GM12878 (cell line): ENCODE data around the gene ANAPC4. TPM values are rescaled to one million over a fixed set of nuclear protein-coding genes. Genes with fewer than 3 reads are reported as not detected.
A peak's percentile ranks its signal among the peaks of the same experiment; 100 is the strongest.

Experiments
- ATAC-seq: fragments of 200-7000 bp; cut with Tn5 transposase; 3 replicates; pipeline ENCODE4 v1.9.1; 2020; ENCODE audit warnings: mild to moderate bottlenecking, moderate library complexity
- BruUV-seq: library from RNA; stranded (reverse); fragments of 400-500 nt; replicated peaks from 2 replicates; lab custom pipeline; 2021; lab: Mats Ljungman, UMichigan
- CTCF ChIA-PET: fragments of 300-600 bp; sonication (Branson Sonifier 250); formaldehyde crosslinking; extraction: SDS; loops from one replicate; lab custom pipeline; 2021; ENCODE audit warnings: inconsistent platforms; lab: Yijun Ruan, JAX
- POLR2A ChIA-PET: fragments of 350-600 bp; formaldehyde crosslinking; extraction: SDS; loops from one replicate; lab custom pipeline; 2021; ENCODE audit warnings: inconsistent platforms; lab: Charles Lee
- RAD21 ChIA-PET: fragments of 300-600 bp; sonication (Branson Sonifier 250); formaldehyde crosslinking; loops from one replicate; lab custom pipeline; 2023; ENCODE audit warnings: antibody characterized with exemption; ENCODE audit not compliant: unreplicated experiment; lab: Charles Lee
- SMC1A ChIA-PET: fragments of 300-600 bp; sonication (Branson Sonifier 250); formaldehyde crosslinking; loops from one replicate; lab custom pipeline; 2023; ENCODE audit not compliant: unreplicated experiment, uncharacterized antibody; lab: Charles Lee
- DNase-seq: peaks from one replicate; pipeline ENCODE4 v3.0.0-alpha.2; 2011; ENCODE audit warnings: low read depth, low spot score
- FAIRE-seq: peaks from 3 replicates; lab custom pipeline; 2011; peaks lifted over from hg19 to GRCh38; lab: Jason Lieb, UNC
- H2AFZ ChIP-seq: 2 replicates; pipeline ENCODE4 v1.6.0; 2011; ENCODE audit warnings: low read depth, low read length, control low read depth; ENCODE audit not compliant: control insufficient read depth
- H3K27ac ChIP-seq: 2 replicates; pipeline ENCODE4 v1.5.1; 2011; ENCODE audit warnings: control low read depth; ENCODE audit not compliant: control insufficient read depth, insufficient read depth
- H3K27me3 ChIP-seq, 2 experiments: replicated peaks in 1 of 2; 2 replicates each; pipeline versions ENCODE4 v1.6.0 to v1.6.1; 2011; ENCODE audit warnings: low read length in 1 of 2; ENCODE audit not compliant: control insufficient read depth in 2 of 2, insufficient read depth in 2 of 2
- H3K36me3 ChIP-seq, 2 experiments: 2 replicates each; pipeline ENCODE4 v1.5.1; 2011; ENCODE audit warnings: low read length in 1 of 2; ENCODE audit not compliant: control insufficient read depth in 2 of 2, insufficient read depth in 2 of 2
- H3K4me1 ChIP-seq: 2 replicates; pipeline ENCODE4 v1.6.1; 2011; ENCODE audit warnings: mild to moderate bottlenecking, low read length, moderate library complexity, mixed read lengths; ENCODE audit not compliant: control insufficient read depth, insufficient read depth
- H3K4me2 ChIP-seq: 2 replicates; pipeline ENCODE4 v1.6.0; 2011; ENCODE audit warnings: control low read depth; ENCODE audit not compliant: control insufficient read depth, insufficient read depth
- H3K4me3 ChIP-seq: fragments of 200-600 bp; sonication (generic); 2 replicates; pipeline ENCODE4 v1.5.1; 2016
- H3K79me2 ChIP-seq: 2 replicates; pipeline ENCODE4 v1.6.0; 2011; ENCODE audit warnings: low read length; ENCODE audit not compliant: control insufficient read depth, insufficient read depth
- H3K9ac ChIP-seq: 2 replicates; pipeline ENCODE4 v1.8.0; 2011; ENCODE audit warnings: low read length, control low read depth, mixed read lengths; ENCODE audit not compliant: control insufficient read depth, insufficient read depth
- H3K9me3 ChIP-seq: replicated peaks from 3 replicates; pipeline ENCODE4 v1.5.1; 2011; ENCODE audit warnings: mild to moderate bottlenecking, low read length; ENCODE audit not compliant: control insufficient read depth, insufficient read depth
- H4K20me1 ChIP-seq: 2 replicates; pipeline ENCODE4 v1.6.0; 2011; ENCODE audit not compliant: control insufficient read depth, insufficient read depth
- ATF7 ChIP-seq: fragments of 450-650 bp; IDR thresholded peaks from 2 replicates; pipeline ENCODE4 v1.6.1; 2016; ENCODE audit warnings: low read depth, mild to moderate bottlenecking
- BRCA1 ChIP-seq: IDR thresholded peaks from 2 replicates; pipeline ENCODE4 v1.6.1; 2011; ENCODE audit warnings: low read depth, low read length, improper control_type of control experiment
- HCFC1 ChIP-seq: fragments of 150-350 bp; IDR thresholded peaks from 2 replicates; pipeline ENCODE4 v1.6.1; 2014; ENCODE audit warnings: low read length
- MLLT1 ChIP-seq: fragments of 450-650 bp; IDR thresholded peaks from 2 replicates; pipeline ENCODE4 v1.6.1; 2016; ENCODE audit warnings: mild to moderate bottlenecking
- NFXL1 ChIP-seq: fragments of 450-650 bp; IDR thresholded peaks from 2 replicates; pipeline ENCODE4 v1.6.1; 2017; ENCODE audit warnings: antibody characterized with exemption, mild to moderate bottlenecking, borderline replicate concordance
- TBL1XR1 ChIP-seq: IDR thresholded peaks from 2 replicates; pipeline ENCODE4 v1.6.1; 2012; ENCODE audit warnings: low read depth, low read length, improper control_type of control experiment
- USF1 ChIP-seq: IDR thresholded peaks from 2 replicates; pipeline ENCODE4 v1.6.1; 2011; ENCODE audit warnings: borderline replicate concordance, low read depth, mild to moderate bottlenecking, moderate library complexity, mixed read lengths, low read length; ENCODE audit not compliant: insufficient read depth; ENCODE audit errors: extremely low read length
- ZNF274 ChIP-seq: IDR thresholded peaks from one replicate; pipeline ENCODE4 v1.8.0; 2011; ENCODE audit not compliant: insufficient read length, insufficient read depth
- WGBS: methylation state at CpG from one replicate; pipeline ENCODE4 v1.1.6; 2016; ENCODE audit warnings: low lambda C conversion rate; ENCODE audit not compliant: insufficient replicate concordance, insufficient coverage; ENCODE audit errors: missing lambda C conversion rate; 5-methylcytosine and 5-hydroxymethylcytosine counted together
- in situ Hi-C: fragments of 300-500 bp; cut with MboI; formaldehyde crosslinking; loops from 9 replicates; pipeline ENCODE4 v1.14.3; 2018; ENCODE audit warnings: mixed read lengths
- intact Hi-C: fragments of 100-400 bp; cut with micrococcal nuclease; formaldehyde crosslinking; loops from one replicate; pipeline ENCODE4 v1.14.2; 2022; ENCODE audit not compliant: unreplicated experiment
- polyA plus RNA-seq, 11 experiments: library from polyadenylated mRNA; depleted of rRNA in 4 of 11; unstranded in 6 of 11; stranded (reverse) in 5 of 11; fragments of >200 nt; fragmentation: Nextera tagmentation in 4 of 11; fragmentation: Illumina TruSeq in 1 of 11; extraction: Ambion mirVana in 4 of 11; extraction: Trizol in 1 of 11; gene quantifications; 1 replicate in 1 of 11; 2 replicates in 10 of 11; pipeline versions ENCODE4 v1.2.1 to v1.2.3, GENCODE V29; 2011 to 2016; ENCODE audit warnings: inconsistent platforms in 2 of 11, missing spikeins in 2 of 11, low read depth in 1 of 11
- total RNA-seq, 4 experiments: library from RNA; depleted of rRNA in 3 of 4; stranded (reverse); fragments of >200 nt in 3 of 4; fragmentation: Illumina TruSeq in 1 of 4; extraction: Trizol in 1 of 4; gene quantifications; 2 replicates each; pipeline versions ENCODE4 v1.2.1 to v1.2.3, GENCODE V29; 2013 to 2021

The ANAPC4 gene
- total and polyA plus RNA-seq, 10 of the 15 experiments (the other 5 are each of a cell fraction or from before 2014, with no cell fraction given): 16.3 to 50.2 (median 29.9) TPM

DNA sequence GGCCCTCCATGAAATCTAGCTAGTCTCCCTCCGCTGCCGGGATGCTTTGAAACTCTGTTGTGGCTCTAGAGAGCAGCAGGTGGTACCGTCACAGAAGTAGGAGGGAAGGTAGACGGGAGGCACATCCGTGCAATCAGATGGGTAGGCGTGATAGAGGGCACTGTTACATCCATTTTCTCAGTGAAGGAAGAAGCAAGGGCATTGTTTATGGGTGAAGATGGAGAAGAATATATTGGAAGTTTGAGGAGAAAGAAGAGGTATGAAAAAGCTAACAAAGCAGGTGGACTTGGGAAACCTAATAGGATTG, 1.3 kb downstream of the ANAPC4 start:
- H3K27ac ChIP-seq: no peak overlapping the region
- BruUV-seq: no TSS peak
- peak overlapping the region; percentile 80; the same call in 1 of the 2 replicates for H3K9ac ChIP-seq
- ChIA-PET RAD21 (no interaction called here), CTCF (interaction anchor here (0.9 to 5.4 kb wide), 4 partner anchors 12 to 234 kb away, joined by 3 to 28 read pairs (median 7); partner anchors contain the start of gene ZCCHC4), POLR2A (interaction anchor here (1.8 kb wide), 1 partner anchor 11 kb away, joined by 8 read pairs; no protein-coding TSS in a partner anchor), SMC1A (interaction anchor here (1.0 to 2.8 kb wide), 5 partner anchors 8 to 224 kb away, joined by 3 to 11 read pairs (median 5); partner anchors contain the start of gene ZCCHC4)
- TF ChIP-seq TBL1XR1: no peak
- no peak for TF ChIP-seq ATF7
- TF ChIP-seq NFXL1: no peak
- no peak for TF ChIP-seq ZNF274
- no peak for TF ChIP-seq USF1
- TF ChIP-seq HCFC1: no peak
- no peak for TF ChIP-seq BRCA1
- TF ChIP-seq MLLT1: 0 out of 2 replicates have a peak, but pooled peaks have one; percentile 70
- no peaks in the 10 kb centered on the region for H4K20me1 ChIP-seq
- H3K4me1 ChIP-seq: no peaks in the 10 kb centered on the region
- intact Hi-C loops: loop anchor here (5.0 kb wide), 3 partner anchors 146 to 796 kb away; partner anchors contain the start of genes DHX15, PI4K2B and SEPSECS
- H2AFZ ChIP-seq: no peak overlapping the region
- 50% methylated on average over 6 of the region's 6 CpGs for WGBS
- peak overlapping the region; percentile 96 for H3K4me3 ChIP-seq
- H3K9me3 ChIP-seq: no peaks in the 10 kb centered on the region
- in situ Hi-C loops: loop anchor here (25.0 kb wide), 1 partner anchor 816 kb away; no protein-coding TSS in a partner anchor
- peaks cover 27% of the 10 kb centered on the region for H3K79me2 ChIP-seq
- H3K36me3 ChIP-seq: peaks cover 0 to 9% of the 10 kb centered on the region in 2 experiments; a peak in 2 of 4 replicates
- H3K27me3 ChIP-seq: no peaks in the 10 kb centered on the region
- ATAC-seq: no peak
- DNase-seq: no peak
- peak overlapping the region; percentile 17 for H3K4me2 ChIP-seq
- FAIRE-seq: no peak
